Head of caudate nucleus (tissue), 42 donors: ENCODE results near the gene RCOR1.

ENCODE experiments used
- DNase-seq, 42 donors: peaks; one replicate each; pipeline versions ENCODE4 v3.0.0 to v3.0.0-alpha.2; 2020 to 2021; ENCODE audit warnings: mixed read lengths in 7 of 42
- intact Hi-C: fragments of 100-400 bp; cut with DNase I; formaldehyde crosslinking; loops from one replicate; pipeline ENCODE4 v1.15.0; 2022

RCOR1 gene

GRCh38 chr14:102693006-102693755, 100.7 kb downstream of the RCOR1 start:
- no peak for DNase-seq
- intact Hi-C loops, result loop anchor here (10.0 kb wide), 2 partner anchors 222 to 602 kb away; no protein-coding TSS in a partner anchor

DNA sequence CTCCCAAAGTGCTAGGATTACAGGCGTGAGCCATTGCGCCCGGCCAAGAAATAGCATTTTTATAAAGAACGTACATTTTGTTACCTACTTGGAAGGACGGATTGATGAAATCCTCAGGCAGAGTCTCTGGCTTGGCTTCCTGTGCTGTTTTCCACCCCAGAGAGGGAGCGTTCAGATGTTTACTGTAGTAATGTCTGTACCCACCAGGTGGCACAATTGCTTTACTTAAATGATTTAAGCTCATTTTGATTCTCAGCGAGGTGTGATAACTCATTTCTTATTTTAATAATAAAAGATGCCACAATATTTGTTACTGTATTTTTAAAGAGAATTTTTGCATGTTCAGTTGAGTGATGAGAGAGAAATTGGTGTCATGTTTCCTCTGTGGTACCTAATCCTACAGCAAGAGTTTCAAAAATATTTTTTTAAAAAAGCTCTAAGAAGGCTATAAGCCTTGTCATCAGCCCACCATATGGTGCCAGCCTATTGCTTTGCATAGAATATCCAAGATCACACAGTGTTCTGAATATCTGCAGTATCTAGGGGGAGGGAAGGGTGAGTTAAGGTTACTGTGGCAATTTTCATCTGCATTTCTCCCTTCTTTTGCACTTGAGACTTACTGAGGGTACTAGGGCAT, 102.2 kb downstream of the RCOR1 start:
- intact Hi-C loops, result loop anchor here (10.0 kb wide), 2 partner anchors 220 to 600 kb away; no protein-coding TSS in a partner anchor
- DNase-seq, result peak in 36 of 42 donors; percentile 4 to 89 (median 58)

- no peak for DNase-seq
- intact Hi-C loops, result loop anchor here (10.0 kb wide), 2 partner anchors 220 to 600 kb away; no protein-coding TSS in a partner anchor
Measured at GRCh38 chr14:102695167-102695555, 102.7 kb downstream of the RCOR1 start.

- no peak for DNase-seq
- intact Hi-C loops, result loop anchor here (10.0 kb wide), 2 partner anchors 218 to 598 kb away; no protein-coding TSS in a partner anchor
Measured at GRCh38 chr14:102696332-102696731, 103.9 kb downstream of the RCOR1 start.

DNA sequence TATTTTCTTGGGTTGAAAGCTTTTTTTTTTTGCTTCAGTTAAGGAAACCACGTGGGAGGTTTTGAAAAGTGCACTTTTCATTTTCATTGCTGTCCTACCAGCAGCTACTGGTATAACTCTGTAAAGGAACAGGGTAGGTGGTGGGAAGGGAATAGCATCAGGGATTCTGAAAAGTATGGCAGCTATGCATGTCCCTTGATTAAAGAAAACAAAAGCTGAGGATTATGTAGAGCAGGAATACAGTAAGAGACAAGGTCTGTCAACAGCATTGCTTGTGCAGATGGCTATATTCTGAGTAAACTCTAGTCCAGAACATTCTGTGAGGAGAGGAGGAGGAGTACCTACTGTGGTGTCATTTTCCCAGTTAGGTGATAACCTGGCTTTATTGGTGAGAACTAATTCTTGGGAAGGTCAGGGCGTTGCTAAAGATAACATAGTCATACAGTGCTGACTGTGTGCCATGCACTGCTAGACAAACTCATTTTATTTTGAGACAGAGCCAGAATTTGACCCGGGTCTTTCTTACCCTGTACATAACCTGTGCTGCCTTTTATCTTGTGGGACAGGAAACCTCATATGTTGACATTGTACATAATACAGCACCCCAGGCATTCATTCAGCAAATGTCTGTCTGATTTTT, 104.5 kb downstream of the RCOR1 start:
- DNase-seq, result peak in 1 of 42 donors; percentile 18
- intact Hi-C loops, result loop anchor here (10.0 kb wide), 2 partner anchors 218 to 598 kb away; no protein-coding TSS in a partner anchor

DNA sequence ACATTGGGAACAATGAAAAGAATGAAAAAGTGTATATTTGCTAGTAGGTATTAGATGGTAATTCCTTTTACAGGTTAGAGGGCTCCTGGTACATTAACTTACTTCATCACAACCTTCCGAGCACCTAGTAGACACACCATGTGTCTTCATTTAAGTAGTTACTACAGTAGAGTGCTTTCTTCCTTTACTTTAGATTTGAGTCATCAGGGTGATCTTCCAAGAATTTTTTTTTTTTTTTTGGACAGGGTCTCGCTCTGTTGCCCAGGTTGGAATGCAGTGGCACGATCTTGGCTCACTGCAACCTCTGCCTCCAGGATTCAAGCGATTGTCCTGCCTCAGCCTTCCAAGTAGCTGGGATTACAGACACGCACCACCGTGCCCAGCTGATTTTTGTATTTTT, 105.1 kb downstream of the RCOR1 start:
- intact Hi-C loops, result loop anchor here (10.0 kb wide), 2 partner anchors 217 to 597 kb away; no protein-coding TSS in a partner anchor
- no peak for DNase-seq

DNA sequence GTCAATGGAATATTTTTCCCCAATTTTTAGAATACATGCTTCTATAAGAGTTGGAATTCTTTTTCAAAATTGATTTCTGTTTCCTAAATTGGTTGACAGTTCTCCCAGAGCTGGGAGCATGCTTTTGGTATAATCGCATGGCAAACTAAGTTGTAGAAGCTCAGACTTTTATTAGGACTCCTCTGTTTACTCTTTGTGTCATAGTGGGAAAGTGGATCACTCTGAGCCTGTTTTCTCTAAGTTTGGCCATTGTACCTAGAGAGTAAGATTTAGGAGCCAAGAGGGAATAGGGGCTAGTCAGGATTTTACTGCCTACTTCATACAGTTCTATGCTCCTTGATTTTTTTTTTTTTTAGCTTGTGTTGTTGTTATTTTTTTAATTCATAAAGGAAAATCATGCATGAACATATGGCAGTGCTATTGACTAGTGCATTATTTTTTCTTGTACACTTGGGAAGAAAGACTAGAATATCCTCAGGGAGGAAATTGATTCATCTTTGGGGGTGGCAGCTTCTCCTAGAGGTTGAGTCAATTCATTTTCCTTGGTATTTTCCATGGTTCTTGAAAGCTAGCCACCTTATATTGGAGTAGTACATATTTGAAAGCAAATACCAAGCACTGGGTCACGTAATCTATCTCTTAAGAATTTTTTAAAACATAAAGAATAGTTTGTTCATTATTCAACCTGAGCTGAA, 107.1 kb downstream of the RCOR1 start:
- no peak for DNase-seq
- intact Hi-C loops, result loop anchor here (10.0 kb wide), 2 partner anchors 215 to 595 kb away; no protein-coding TSS in a partner anchor

- DNase-seq, result no peak
Measured at GRCh38 chr14:102708494-102708893, 116.0 kb downstream of the RCOR1 start.

GRCh38 chr14:102711207-102711606, 118.8 kb downstream of the RCOR1 start:
- intact Hi-C loops, result no loop called here
- no peak for DNase-seq

More at GRCh38 chr14:102708494-102708893, 116.0 kb downstream of the RCOR1 start:
- intact Hi-C loops, result no loop called here

DNA sequence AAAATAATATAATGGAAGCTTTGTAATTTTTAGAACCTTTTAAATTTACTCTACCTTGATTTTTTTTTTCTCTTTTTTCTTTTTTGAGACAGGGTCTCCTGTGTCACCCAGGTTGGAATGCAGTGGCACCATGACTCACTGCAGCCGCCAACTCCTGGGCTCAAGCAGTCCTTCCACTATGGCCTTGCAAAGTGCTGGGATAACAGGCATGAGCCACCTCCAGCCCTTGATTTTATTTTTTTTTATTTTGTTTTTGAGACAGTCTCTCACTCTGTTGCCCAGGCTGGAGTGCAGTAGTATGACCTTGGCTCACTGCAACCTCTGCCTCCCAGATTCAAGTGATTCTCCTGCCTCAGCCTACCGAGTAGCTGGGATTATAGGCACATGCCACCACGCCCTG, 119.5 kb downstream of the RCOR1 start:
- intact Hi-C loops, result no loop called here
- DNase-seq, result no peak

GRCh38 chr14:102717276-102717675, 124.8 kb downstream of the RCOR1 start:
- intact Hi-C loops, result no loop called here
- peak in 1 of 42 donors; percentile 12 for DNase-seq

- intact Hi-C loops, result no loop called here
- peak in 1 of 42 donors; percentile 20 for DNase-seq
Measured at GRCh38 chr14:102722646-102723045, 130.2 kb downstream of the RCOR1 start.

GRCh38 chr14:102723650-102724049, 131.2 kb downstream of the RCOR1 start:
- peak in 20 of 42 donors; percentile 10 to 62 (median 38) for DNase-seq
- intact Hi-C loops, result no loop called here

DNA sequence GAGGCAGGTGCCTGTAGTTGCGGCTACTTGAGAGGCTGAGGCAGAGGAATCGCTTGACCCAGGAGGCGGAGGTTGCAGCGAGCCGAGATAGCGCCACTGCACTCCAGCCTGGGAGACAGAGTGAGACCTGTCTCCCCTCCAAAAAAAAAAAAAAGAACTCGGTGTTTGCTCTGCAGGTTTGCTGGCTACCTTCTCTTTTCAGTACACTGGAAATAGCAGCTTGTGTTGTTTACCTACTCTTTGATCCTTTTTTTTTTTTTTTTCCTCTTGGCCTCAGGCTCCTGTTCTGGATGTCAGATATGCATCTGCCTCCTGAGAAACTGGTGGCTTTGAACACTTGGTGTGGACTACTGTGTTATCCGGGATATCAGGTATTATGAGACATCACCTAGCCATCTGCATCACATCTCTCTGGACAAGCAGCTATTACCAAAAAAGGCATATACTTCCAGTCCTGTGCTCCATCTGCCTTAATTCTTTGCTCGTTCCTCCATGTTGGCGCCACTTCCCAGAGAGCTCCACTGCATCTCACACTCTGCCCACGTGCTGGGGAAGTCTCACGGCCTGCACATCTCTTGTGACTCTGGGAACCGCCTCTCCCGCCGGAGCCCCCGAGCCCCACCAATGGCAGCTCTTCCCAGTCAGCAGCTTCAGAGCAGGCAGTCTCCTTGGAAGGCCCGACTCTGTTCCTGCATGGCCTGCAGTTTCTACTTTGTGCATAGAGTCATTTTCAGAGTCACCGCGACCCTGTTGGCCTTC, 133.9 kb downstream of the RCOR1 start:
- peak in 1 of 42 donors; percentile 22 for DNase-seq
- intact Hi-C loops, result no loop called here

DNA sequence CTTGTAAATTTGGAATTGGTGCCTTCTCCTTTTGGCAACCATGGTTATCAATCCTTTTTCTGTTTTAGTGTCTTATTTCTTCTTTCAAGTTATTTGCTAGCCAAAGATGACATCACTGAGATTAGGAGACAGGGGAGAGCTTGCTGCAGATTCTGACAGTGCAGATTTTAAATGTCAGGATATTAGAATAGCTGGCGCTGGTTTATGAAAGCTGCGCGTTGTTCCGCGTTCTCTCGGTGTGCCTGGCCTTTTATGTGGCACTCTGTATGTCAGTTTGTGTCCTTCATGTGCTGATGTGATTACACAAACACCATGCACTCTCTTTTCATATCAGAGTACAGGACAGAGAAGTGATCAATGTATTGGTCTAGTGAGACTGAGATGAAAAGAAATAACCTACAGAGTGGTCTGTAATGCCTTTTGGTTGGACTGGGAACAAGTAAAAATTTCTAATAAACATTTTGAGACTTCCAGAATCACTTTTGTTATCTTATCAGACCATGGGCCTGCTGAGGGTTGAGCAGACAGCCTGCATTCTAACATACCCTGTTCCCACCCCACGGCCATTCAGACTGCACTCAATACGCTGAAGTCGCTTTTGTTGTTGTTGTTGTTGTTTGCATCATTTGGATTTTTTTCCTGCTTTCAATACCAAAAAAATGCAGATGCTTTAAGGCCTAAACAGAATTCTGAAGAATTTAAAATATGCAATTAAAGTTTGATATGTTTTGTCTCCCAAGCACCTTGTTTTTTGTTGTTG, 135.1 kb downstream of the RCOR1 start:
- intact Hi-C loops, result no loop called here
- DNase-seq, result peak in 1 of 42 donors; percentile 18

GRCh38 chr14:102728501-102728900, 136.1 kb downstream of the RCOR1 start:
- intact Hi-C loops, result no loop called here
- peak in 16 of 42 donors; percentile 17 to 65 (median 30) for DNase-seq

DNA sequence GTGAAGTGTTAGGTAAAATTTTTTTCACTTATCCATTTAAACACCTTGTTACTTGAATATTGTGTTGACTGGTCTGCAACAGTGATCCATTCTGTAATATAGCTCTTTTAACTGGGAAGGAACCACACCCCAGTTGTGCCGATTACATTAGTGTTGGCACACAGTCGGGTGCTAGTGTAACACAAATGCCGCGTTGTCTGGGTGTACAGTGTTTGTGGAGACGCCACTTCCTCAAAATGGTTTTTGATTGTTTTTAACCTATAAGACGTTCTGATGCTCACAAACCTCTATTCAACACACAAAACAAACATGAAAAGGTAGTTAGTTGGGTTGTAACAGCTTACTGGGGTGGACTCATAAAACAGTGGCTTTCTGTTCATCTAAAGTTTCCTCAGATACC, 136.8 kb downstream of the RCOR1 start:
- intact Hi-C loops, result no loop called here
- DNase-seq, result no peak

GRCh38 chr14:102729825-102730224, 137.4 kb downstream of the RCOR1 start:
- DNase-seq, result peak in 1 of 42 donors; percentile 19
- intact Hi-C loops, result no loop called here
